A673 (cell line): Measurements from ENCODE around the gene SERP2. TPM values are rescaled to one million over a fixed set of nuclear protein-coding genes. Genes with fewer than 3 reads are reported as not detected.

Source experiments
- BruUV-seq: library from RNA; stranded (reverse); fragments of 400-500 nt; replicated peaks from 2 replicates; lab custom pipeline; 2021; lab: Mats Ljungman, UMichigan
- CTCF ChIA-PET: fragments of 300-600 bp; sonication (Branson Sonifier 250); formaldehyde crosslinking; loops from one replicate; lab custom pipeline; 2022; ENCODE audit warnings: antibody characterized with exemption; lab: Charles Lee
- POLR2A ChIA-PET: fragments of 300-600 bp; sonication (Branson Sonifier 250); formaldehyde crosslinking; loops from one replicate; lab custom pipeline; 2022; ENCODE audit warnings: antibody characterized with exemption; ENCODE audit not compliant: low non-redundant PET; lab: Charles Lee
- DNase-seq: peaks from one replicate; pipeline ENCODE4 v3.0.0-alpha.2; 2015; ENCODE audit warnings: low spot score
- H3K27ac ChIP-seq: fragments of 200-600 bp; sonication (generic); 2 replicates; pipeline ENCODE4 v1.5.1; 2016; ENCODE audit warnings: mixed run types, low read depth, mild to moderate bottlenecking, mixed read lengths, antibody characterized with exemption, low read length; ENCODE audit not compliant: poor library complexity, severe bottlenecking
- H3K27me3 ChIP-seq: fragments of 200-600 bp; sonication (generic); replicated peaks from 2 replicates; pipeline ENCODE4 v1.6.1; 2017; ENCODE audit warnings: mixed run types, low read depth, mild to moderate bottlenecking, mixed read lengths, antibody characterized with exemption, low read length; ENCODE audit not compliant: insufficient read depth, poor library complexity
- H3K36me3 ChIP-seq: fragments of 200-600 bp; sonication (generic); 2 replicates; pipeline ENCODE4 v1.6.1; 2016; ENCODE audit warnings: mixed run types, mild to moderate bottlenecking, mixed read lengths, antibody characterized with exemption, low read length; ENCODE audit not compliant: insufficient read depth, poor library complexity, severe bottlenecking
- H3K4me1 ChIP-seq: fragments of 200-600 bp; sonication (generic); 2 replicates; pipeline ENCODE4 v1.6.1; 2017; ENCODE audit warnings: mixed run types, mild to moderate bottlenecking, mixed read lengths, antibody characterized with exemption, low read length; ENCODE audit not compliant: insufficient read depth, poor library complexity, severe bottlenecking
- H3K4me3 ChIP-seq: fragments of 200-600 bp; sonication (generic); 2 replicates; pipeline ENCODE4 v1.5.1; 2016; ENCODE audit warnings: low read depth, mixed run types, mild to moderate bottlenecking, mixed read lengths, low read length; ENCODE audit not compliant: poor library complexity, severe bottlenecking
- H3K9me3 ChIP-seq: fragments of 200-600 bp; sonication (generic); 2 replicates; pipeline ENCODE4 v1.6.1; 2016; ENCODE audit warnings: mixed run types, low read depth, mild to moderate bottlenecking, mixed read lengths, antibody characterized with exemption, low read length; ENCODE audit not compliant: poor library complexity, severe bottlenecking
- CTCF ChIP-seq: fragments of 300-800, 200-600 bp; sonication (generic); conservative IDR thresholded peaks from 2 replicates; pipeline ENCODE4 v1.5.1; 2017; ENCODE audit warnings: low read depth, mild to moderate bottlenecking, antibody characterized with exemption, low read length, moderate library complexity, mixed read lengths
- EZH2 ChIP-seq: fragments of 200-600 bp; sonication (generic); IDR thresholded peaks from 2 replicates; pipeline ENCODE4 v1.6.1; 2017; ENCODE audit warnings: borderline replicate concordance, low read depth, mild to moderate bottlenecking, mixed read lengths, antibody characterized with exemption, low read length; ENCODE audit not compliant: poor library complexity, severe bottlenecking
- intact Hi-C: fragments of 100-400 bp; cut with micrococcal nuclease; formaldehyde crosslinking; loops from one replicate; pipeline ENCODE4 v1.10.0; 2022; ENCODE audit not compliant: unreplicated experiment
- total RNA-seq: library from RNA; stranded (reverse); gene quantifications from 2 replicates; pipeline ENCODE4 v1.2.3, GENCODE V29; 2021

SERP2 gene
- total RNA-seq, 1 experiment from 2014 or later: 0.69 TPM

GRCh38 chr13:44388427-44389059 is 14.9 kb downstream of the SERP2 start:
- intact Hi-C loops: loop anchor here (5.0 kb wide), 1 partner anchor 51 kb away; no protein-coding TSS in a partner anchor

GRCh38 chr13:44389060-44389666 is 15.5 kb downstream of the SERP2 start:
- Histone ChIP-seq H3K36me3 (no peaks in the 10 kb centered on the region), H3K27me3 (no peaks in the 10 kb centered on the region), H3K27ac (no peak overlapping the region), H3K9me3 (no peaks in the 10 kb centered on the region), H3K4me1 (no peaks in the 10 kb centered on the region), H3K4me3 (no peak overlapping the region)
- DNase-seq: no peak
- POLR2A ChIA-PET: no interaction called here
- CTCF ChIA-PET: no interaction called here
- intact Hi-C loops: loop anchor here (5.0 kb wide), 1 partner anchor 52 kb away; no protein-coding TSS in a partner anchor
- no TSS peak for BruUV-seq
- TF ChIP-seq EZH2 (no peak), CTCF (no peak)

More at GRCh38 chr13:44388427-44389059, 14.9 kb downstream of the SERP2 start:
- TF ChIP-seq CTCF (no peak), EZH2 (no peak)
- H3K27ac ChIP-seq: no peak overlapping the region
- H3K4me3 ChIP-seq: no peak overlapping the region
- no peaks in the 10 kb centered on the region for H3K36me3 ChIP-seq
- BruUV-seq: no TSS peak
- no peaks in the 10 kb centered on the region for H3K27me3 ChIP-seq
- no peaks in the 10 kb centered on the region for H3K9me3 ChIP-seq
- DNase-seq: no peak
- ChIA-PET CTCF (no interaction called here), POLR2A (no interaction called here)
- H3K4me1 ChIP-seq: no peaks in the 10 kb centered on the region

GRCh38 chr13:44389876-44390275 is 16.3 kb downstream of the SERP2 start:
- H3K4me3 ChIP-seq: no peak overlapping the region
- H3K27me3 ChIP-seq: no peaks in the 10 kb centered on the region
- no peaks in the 10 kb centered on the region for H3K36me3 ChIP-seq
- no peaks in the 10 kb centered on the region for H3K4me1 ChIP-seq
- H3K27ac ChIP-seq: no peak overlapping the region
- ChIA-PET POLR2A (no interaction called here), CTCF (no interaction called here)
- no peak for TF ChIP-seq EZH2
- TF ChIP-seq CTCF: no peak
- no TSS peak for BruUV-seq
- no peaks in the 10 kb centered on the region for H3K9me3 ChIP-seq
- intact Hi-C loops: loop anchor here (5.0 kb wide), 1 partner anchor 53 kb away; no protein-coding TSS in a partner anchor
- no peak for DNase-seq
